Peyer's patch (tissue), 4 donors: ENCODE measurements around the gene CEP85.

Source experiments
- CTCF ChIP-seq, 6 experiments: fragments of 450-650 bp in 4 of 6; fragments of 200-600 bp in 2 of 6; sonication (generic) in 1 of 6; IDR thresholded peaks; one replicate each; pipeline ENCODE4 v1.5.1; 2017 to 2019; ENCODE audit warnings: antibody characterized with exemption in 6 of 6, mild to moderate bottlenecking in 3 of 6, moderate library complexity in 1 of 6
- POLR2A ChIP-seq, 2 donors: fragments of 450-650 bp; IDR thresholded peaks; one replicate each; pipeline ENCODE4 v1.5.1; 2017; ENCODE audit warnings: antibody characterized with exemption in 2 of 2, mild to moderate bottlenecking in 2 of 2, moderate library complexity in 2 of 2

- TF ChIP-seq CTCF (IDR thresholded peaks at IDR 0.05) (no peak), POLR2A (IDR thresholded peaks at IDR 0.05) (no peak)
Observed at GRCh38 chr1:26269198-26269550, 35.2 kb downstream of the CEP85 start.
